Heart left ventricle (tissue), 13 donors: Measurements from ENCODE around the gene KLHL26.

Experiments
- CTCF ChIP-seq, 12 donors: fragments of 200-600 bp; sonication (generic) in 4 of 12; IDR thresholded peaks; one replicate each; pipeline versions ENCODE4 v1.5.0 to v1.8.0; 2018 to 2022; ENCODE audit warnings: antibody characterized with exemption in 12 of 12, mild to moderate bottlenecking in 5 of 12
- POLR2A ChIP-seq, 2 donors: fragments of 450-650 bp; IDR thresholded peaks; one replicate each; pipeline ENCODE4 v1.6.1; 2017; ENCODE audit warnings: antibody characterized with exemption in 2 of 2, mild to moderate bottlenecking in 2 of 2, moderate library complexity in 2 of 2
- donor health status: ischemic (EF 13 %, LVEDD 7.1; RV severe dilation, severe dysfunction).
- donor health status: DM: no; HTN: yes; CAD: no.
- donor health status: DM: no; HTN: no; CAD: no.
- donor health status: ischemic (EF 25% LVEDD 6.9; RV normal size, moderate dysfunction).
- donor health status: ischemic (EF 25% LVEDD 5.7; RV mildly dilated, moderate dysfunction).
- donor health status: ischemic (EF 35%, LVEDD 5.7; RV mildly dilated, moderate dysfunction).
- donor health status: nonischemic (EF 11% LVEDD 7.7; RV severe dilation, severe dysfunction).
- donor health status: DM: yes; HTN: yes; CAD: no.
- donor health status: PGD.
- donor health status: ischemic (EF 29% LVEDD 5.4; RV normal size, mild dysfunction).
- donor health status: nonischemic (EF 23%, LVEDD 6.1; RV moderate dilation, normal function).

- TF ChIP-seq CTCF (IDR thresholded peaks at IDR 0.05) (no peak), POLR2A (IDR thresholded peaks at IDR 0.05) (no peak)
Observed at GRCh38 chr19:18603958-18604819, 32.6 kb upstream of the KLHL26 start.
